22Rv1 (cell line): ENCODE measurements around the gene MS4A4E.

Experiments
- H3K27ac ChIP-seq: fragments of 450-650 bp; 2 replicates; pipeline ENCODE4 v1.5.1; 2017
- CTCF ChIP-seq: fragments of 450-650 bp; IDR thresholded peaks from 2 replicates; pipeline ENCODE4 v1.5.1; 2017; ENCODE audit warnings: mild to moderate bottlenecking
- ZFX ChIP-seq: fragments of 450-650 bp; IDR thresholded peaks from 2 replicates; pipeline ENCODE4 v1.6.1; 2017; ENCODE audit warnings: antibody characterized with exemption, borderline replicate concordance

Gene MS4A4E

GRCh38 chr11:60169264-60169915, 73.5 kb downstream of the MS4A4E start:
- no peak for TF ChIP-seq ZFX
- TF ChIP-seq CTCF: peak; percentile 42
- H3K27ac ChIP-seq: no peak overlapping the region

- H3K27ac ChIP-seq: no peak overlapping the region
- TF ChIP-seq ZFX (no peak), CTCF (no peak)
Observed at GRCh38 chr11:60168306-60168705, 74.6 kb downstream of the MS4A4E start.

- no peak overlapping the region for H3K27ac ChIP-seq
- TF ChIP-seq CTCF: no peak
- TF ChIP-seq ZFX: no peak
Observed at GRCh38 chr11:60165951-60166350, 77.0 kb downstream of the MS4A4E start.

- TF ChIP-seq CTCF: no peak
- TF ChIP-seq ZFX: no peak
- H3K27ac ChIP-seq: no peak overlapping the region
Observed at GRCh38 chr11:60165538-60165937, 77.4 kb downstream of the MS4A4E start.

GRCh38 chr11:60164550-60165075, 78.3 kb downstream of the MS4A4E start:
- TF ChIP-seq CTCF: no peak
- no peak for TF ChIP-seq ZFX
- H3K27ac ChIP-seq: no peak overlapping the region

- no peak overlapping the region for H3K27ac ChIP-seq
- no peak for TF ChIP-seq CTCF
- no peak for TF ChIP-seq ZFX
Observed at GRCh38 chr11:60161766-60162165, 81.2 kb downstream of the MS4A4E start.

- TF ChIP-seq CTCF (no peak), ZFX (no peak)
- no peak overlapping the region for H3K27ac ChIP-seq
Observed at GRCh38 chr11:60161107-60161506, 81.8 kb downstream of the MS4A4E start.
